GM12873 (cell line): ENCODE data around the gene LRMDA.

Source experiments
- TF ChIP-seq, protein P1 (sequence below): IDR thresholded peaks from 2 replicates; pipeline ENCODE4 v1.5.1; 2012; ENCODE audit warnings: low read depth, mild to moderate bottlenecking, moderate library complexity, low read length, control low read depth; ENCODE audit not compliant: insufficient read depth; ENCODE audit errors: missing control alignments

Gene LRMDA

DNA sequence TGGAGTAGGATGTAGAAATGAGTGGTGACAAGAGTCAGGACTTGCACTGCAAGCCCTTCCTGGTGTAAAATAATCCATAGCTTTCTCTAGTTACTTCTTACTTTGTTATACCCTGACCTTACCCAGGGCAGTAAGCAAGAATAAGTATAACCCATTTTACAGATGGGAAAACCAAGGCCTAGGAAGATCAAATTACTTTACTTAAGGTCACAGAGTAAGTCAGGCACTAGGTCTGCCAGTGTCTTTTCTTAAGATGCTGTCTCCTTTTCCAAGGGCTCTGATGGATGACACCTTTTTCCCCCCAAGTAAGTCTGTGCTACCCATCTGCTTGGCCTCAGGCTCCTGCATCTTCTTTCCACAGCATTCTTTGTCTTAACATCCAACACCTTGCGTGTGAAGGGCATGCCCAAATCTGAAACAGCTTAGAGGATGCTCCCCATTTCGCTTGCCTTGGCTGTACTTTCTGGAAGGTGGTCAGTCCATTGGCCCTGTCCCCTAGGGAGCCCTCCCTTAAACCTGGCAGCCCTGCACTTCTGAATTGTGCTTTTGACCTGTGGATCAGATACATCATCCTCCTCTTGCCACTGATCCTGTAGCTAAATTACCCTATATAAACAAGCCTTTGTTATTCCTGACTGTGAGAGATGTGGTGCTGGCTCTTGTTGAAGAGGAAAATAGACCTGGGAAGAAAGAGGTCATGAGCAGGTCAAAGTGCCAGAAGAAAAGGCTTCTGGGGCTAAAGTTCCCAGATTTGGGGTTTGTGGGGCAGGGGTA, 168.6 kb downstream of the LRMDA start:
- TF ChIP-seq, protein P1, sequence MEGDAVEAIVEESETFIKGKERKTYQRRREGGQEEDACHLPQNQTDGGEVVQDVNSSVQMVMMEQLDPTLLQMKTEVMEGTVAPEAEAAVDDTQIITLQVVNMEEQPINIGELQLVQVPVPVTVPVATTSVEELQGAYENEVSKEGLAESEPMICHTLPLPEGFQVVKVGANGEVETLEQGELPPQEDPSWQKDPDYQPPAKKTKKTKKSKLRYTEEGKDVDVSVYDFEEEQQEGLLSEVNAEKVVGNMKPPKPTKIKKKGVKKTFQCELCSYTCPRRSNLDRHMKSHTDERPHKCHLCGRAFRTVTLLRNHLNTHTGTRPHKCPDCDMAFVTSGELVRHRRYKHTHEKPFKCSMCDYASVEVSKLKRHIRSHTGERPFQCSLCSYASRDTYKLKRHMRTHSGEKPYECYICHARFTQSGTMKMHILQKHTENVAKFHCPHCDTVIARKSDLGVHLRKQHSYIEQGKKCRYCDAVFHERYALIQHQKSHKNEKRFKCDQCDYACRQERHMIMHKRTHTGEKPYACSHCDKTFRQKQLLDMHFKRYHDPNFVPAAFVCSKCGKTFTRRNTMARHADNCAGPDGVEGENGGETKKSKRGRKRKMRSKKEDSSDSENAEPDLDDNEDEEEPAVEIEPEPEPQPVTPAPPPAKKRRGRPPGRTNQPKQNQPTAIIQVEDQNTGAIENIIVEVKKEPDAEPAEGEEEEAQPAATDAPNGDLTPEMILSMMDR, result no peak

DNA sequence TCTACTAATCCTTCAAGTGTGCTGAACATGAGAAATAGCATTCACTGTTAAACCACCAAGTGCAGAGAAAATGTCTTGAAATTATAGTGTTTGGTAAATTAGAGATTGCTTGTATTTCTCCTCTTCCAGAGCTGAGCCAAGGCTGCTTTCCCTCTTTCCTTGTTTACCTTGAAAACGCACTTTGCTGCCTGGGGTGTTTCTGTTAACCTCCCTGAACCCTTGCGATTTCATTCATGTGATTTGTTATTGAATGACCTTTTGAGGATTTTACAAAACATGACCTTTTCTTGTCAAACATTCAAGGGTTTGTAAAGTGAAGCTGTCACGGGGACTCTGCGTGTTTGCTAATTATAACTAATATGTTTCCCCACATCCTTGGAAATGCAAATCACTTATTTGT, 169.4 kb downstream of the LRMDA start:
- TF ChIP-seq, protein P1, result no peak

DNA sequence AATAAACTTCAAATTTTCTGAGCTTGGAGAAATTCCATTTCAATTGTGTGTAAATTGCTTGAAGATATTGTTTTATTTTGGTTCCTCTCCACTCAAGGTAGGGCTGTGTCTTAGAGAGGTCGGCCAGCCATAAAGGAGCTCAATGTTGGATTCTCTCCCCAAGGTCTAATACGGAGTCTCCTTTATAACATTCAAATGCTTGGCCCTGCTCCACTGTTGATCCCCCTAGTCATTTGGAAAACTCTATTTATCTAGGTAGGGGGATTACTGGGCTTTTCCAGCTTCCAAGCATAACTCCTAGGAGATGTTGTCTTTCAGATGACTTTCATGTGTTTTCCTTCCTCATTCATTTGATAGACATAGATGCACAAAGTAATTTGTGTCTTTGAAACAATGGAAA, 170.9 kb downstream of the LRMDA start:
- TF ChIP-seq, protein P1, result no peak

DNA sequence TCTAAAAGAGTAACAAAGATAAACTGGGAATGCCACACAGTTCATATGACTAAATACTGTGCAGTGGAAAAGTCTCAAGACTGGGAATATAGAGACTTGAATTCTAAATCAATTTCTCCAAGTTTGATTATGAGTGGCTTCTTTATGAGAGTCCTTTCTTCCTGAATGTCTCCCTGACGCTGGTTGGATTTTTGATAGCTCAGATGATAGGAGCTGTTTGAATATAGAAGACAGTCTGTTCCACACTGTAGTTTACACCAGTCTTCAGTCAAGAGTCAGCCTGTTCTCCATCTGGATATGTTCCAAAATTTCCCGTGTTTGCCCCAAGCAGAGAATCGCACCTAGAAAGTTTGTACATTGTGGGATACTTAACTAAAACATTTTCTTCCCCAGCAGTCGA, 173.7 kb downstream of the LRMDA start:
- TF ChIP-seq, protein P1, result no peak

DNA sequence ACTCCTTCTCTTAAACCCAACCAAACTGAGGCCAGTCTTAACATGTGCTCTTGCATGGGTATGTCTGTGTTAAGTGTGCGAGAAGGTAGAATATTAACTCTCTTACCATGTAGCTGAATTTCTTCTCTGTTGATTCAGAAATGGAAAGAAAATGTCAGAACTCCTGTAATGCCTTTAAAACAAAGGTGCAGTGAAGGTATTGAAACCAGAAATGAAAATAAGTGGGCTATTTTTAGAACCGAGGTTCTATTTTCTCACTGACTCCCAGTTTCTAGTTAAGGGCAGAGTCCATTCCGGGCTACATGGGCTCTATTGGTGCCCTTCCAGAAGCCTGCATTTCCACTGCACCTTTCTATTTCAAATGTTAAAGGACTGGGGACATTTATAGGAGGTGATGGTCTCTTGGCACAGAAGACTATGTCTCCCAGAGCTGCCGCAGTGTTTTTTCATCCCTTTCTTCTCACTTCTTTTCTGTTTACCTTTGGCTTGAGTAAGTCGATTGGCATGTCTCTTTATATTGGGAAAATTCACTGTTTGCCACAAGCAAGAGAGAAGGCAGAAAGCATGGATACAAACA, 174.9 kb downstream of the LRMDA start:
- TF ChIP-seq, protein P1, result no peak

DNA sequence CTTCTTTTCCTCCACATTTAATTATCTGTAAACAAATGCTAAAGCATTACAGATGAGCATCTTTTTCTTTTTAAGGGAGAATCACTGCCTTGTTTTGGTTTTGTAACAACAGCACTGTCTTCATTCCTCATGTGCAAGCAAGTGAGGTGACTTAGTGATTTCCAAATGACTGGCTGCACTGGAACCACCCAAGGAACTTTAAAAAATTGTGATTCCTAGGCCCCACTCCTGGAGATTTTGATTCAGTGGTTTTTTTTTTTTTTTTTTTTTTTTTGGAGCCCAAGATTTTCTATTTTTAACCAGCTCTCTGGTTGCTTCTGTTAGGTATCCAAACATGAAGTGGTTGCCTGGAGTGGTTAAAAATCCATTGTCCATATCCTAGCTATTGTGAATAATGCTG, 176.2 kb downstream of the LRMDA start:
- TF ChIP-seq, protein P1, result no peak

DNA sequence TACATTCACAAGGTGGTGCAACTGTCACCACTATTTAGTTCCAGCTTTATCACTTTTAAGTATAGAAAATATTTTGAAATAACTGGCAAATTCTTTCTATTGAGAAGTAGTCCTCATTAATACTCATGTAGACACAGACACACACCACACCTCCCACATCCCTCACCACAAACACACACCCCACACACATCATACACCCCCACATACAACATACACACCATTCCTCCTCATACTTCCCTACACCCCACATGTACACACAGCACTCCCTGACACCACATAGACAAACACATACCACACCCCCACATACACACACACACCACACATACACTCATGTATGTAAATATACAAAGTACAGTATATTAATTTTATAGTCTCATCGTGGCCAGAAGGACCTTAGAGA, 178.8 kb downstream of the LRMDA start:
- TF ChIP-seq, protein P1, result no peak
